Hepatocyte (in vitro differentiated cells): ENCODE measurements around the gene CDK7. TPM values are rescaled to one million over a fixed set of nuclear protein-coding genes. Genes with fewer than 3 reads are reported as not detected.

Experiments
- DNase-seq: peaks from one replicate; pipeline ENCODE4 v3.0.0-alpha.2; 2016; ENCODE audit warnings: low spot score
- H2AFZ ChIP-seq: fragments of 200-600 bp; sonication (generic); 2 replicates; pipeline ENCODE4 v1.6.0; 2016; ENCODE audit warnings: antibody characterized with exemption, mild to moderate bottlenecking
- H3K27ac ChIP-seq: fragments of 200-600 bp; sonication (generic); 2 replicates; pipeline ENCODE4 v1.5.1; 2016; ENCODE audit warnings: mild to moderate bottlenecking
- H3K27me3 ChIP-seq: fragments of 200-600 bp; sonication (generic); 2 replicates; pipeline ENCODE4 v1.6.1; 2016
- H3K36me3 ChIP-seq: fragments of 200-600 bp; sonication (generic); replicated peaks from 2 replicates; pipeline ENCODE4 v1.5.1; 2016; ENCODE audit warnings: low read depth; ENCODE audit not compliant: insufficient read depth
- H3K4me1 ChIP-seq: fragments of 200-600 bp; sonication (generic); 2 replicates; pipeline ENCODE4 v1.5.1; 2016; ENCODE audit warnings: mild to moderate bottlenecking, moderate library complexity; ENCODE audit not compliant: insufficient read depth
- H3K4me2 ChIP-seq: fragments of 200-600 bp; sonication (generic); 2 replicates; pipeline ENCODE4 v1.6.0; 2016
- H3K4me3 ChIP-seq: fragments of 200-600 bp; sonication (generic); 2 replicates; pipeline ENCODE4 v1.5.1; 2016; ENCODE audit warnings: mild to moderate bottlenecking
- H3K79me2 ChIP-seq: fragments of 200-600 bp; sonication (generic); 2 replicates; pipeline ENCODE4 v1.6.0; 2017; ENCODE audit warnings: mild to moderate bottlenecking
- H3K9me2 ChIP-seq: fragments of 200-600 bp; sonication (generic); replicated peaks from 2 replicates; pipeline ENCODE4 v1.6.0; 2017; ENCODE audit warnings: mild to moderate bottlenecking; ENCODE audit not compliant: insufficient read depth
- H3K9me3 ChIP-seq: fragments of 200-600 bp; sonication (generic); 2 replicates; pipeline ENCODE4 v1.5.1; 2016; ENCODE audit warnings: low read depth, mild to moderate bottlenecking
- H4K20me1 ChIP-seq: fragments of 200-600 bp; sonication (generic); 2 replicates; pipeline ENCODE4 v1.6.0; 2016; ENCODE audit warnings: mild to moderate bottlenecking; ENCODE audit not compliant: insufficient read depth, poor library complexity, severe bottlenecking
- EZH2 ChIP-seq: fragments of 200-600 bp; sonication (generic); IDR thresholded peaks from 2 replicates; pipeline ENCODE4 v1.6.1; 2016; ENCODE audit warnings: antibody characterized with exemption, mild to moderate bottlenecking, borderline replicate concordance
- EZH2phosphoT487 ChIP-seq: fragments of 200-600 bp; sonication (generic); IDR thresholded peaks from one replicate; pipeline ENCODE4 v1.6.1; 2018; ENCODE audit warnings: antibody characterized with exemption, mild to moderate bottlenecking, low read depth, moderate library complexity; ENCODE audit not compliant: unreplicated experiment, severe bottlenecking
- WGBS: methylation state at CpG from one replicate; pipeline ENCODE4 v1.1.6; 2016; ENCODE audit warnings: low lambda C conversion rate; ENCODE audit errors: missing lambda C conversion rate; 5-methylcytosine and 5-hydroxymethylcytosine counted together
- polyA plus RNA-seq: library from polyadenylated mRNA; unstranded; fragments of >200 nt; fragmentation: Nextera tagmentation; extraction: Ambion mirVana; gene quantifications from 2 replicates; pipeline ENCODE4 v1.2.1, GENCODE V29; 2016
- total RNA-seq: library from RNA; depleted of rRNA; stranded (reverse); fragments of >200 nt; gene quantifications from 2 replicates; pipeline ENCODE4 v1.2.3, GENCODE V29; 2014
- TF ChIP-seq, protein P1 (sequence below): fragments of 200-600 bp; sonication (generic); IDR thresholded peaks from 2 replicates; pipeline ENCODE4 v1.5.1; 2016; ENCODE audit warnings: antibody characterized with exemption, mild to moderate bottlenecking; ENCODE audit not compliant: poor library complexity

Gene CDK7
- total and polyA plus RNA-seq, 2 experiments from 2014 or later = 36.4 to 41.1 TPM

DNA sequence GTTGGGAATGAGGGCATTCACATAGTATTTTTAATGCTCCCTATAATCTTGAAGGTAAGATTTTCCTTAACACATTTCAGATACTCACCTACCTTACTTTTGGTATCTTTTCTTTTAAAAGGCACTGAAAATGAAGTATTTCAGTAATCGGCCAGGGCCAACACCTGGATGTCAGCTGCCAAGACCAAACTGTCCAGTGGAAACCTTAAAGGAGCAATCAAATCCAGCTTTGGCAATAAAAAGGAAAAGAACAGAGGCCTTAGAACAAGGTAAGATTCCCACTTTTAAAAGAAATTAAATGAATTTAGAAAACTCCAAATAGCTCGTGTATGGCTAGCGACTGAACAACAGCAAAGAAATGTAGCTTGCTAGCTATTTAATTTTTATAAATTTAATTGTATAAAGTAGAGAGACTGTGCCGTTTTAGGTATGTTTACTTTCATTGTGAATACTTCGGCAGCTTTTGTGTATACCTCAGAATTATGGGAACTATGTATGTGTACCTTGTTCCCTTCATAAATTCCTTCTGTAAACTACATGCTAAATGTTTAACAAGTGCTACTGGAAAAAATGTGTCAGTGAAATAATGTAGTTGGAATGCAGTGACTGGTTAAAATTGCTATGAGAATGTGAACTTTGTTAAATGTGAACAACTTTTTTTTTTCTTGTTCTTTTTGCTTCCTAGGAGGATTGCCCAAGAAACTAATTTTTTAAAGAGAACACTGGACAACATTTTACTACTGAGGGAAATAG lies 41.9 kb downstream of the CDK7 start:
- peak overlapping the region; percentile 14 for H3K4me2 ChIP-seq
- no peaks in the 10 kb centered on the region for H3K4me1 ChIP-seq
- no peaks in the 10 kb centered on the region for H3K79me2 ChIP-seq
- no peak overlapping the region for H2AFZ ChIP-seq
- TF ChIP-seq, protein P1, sequence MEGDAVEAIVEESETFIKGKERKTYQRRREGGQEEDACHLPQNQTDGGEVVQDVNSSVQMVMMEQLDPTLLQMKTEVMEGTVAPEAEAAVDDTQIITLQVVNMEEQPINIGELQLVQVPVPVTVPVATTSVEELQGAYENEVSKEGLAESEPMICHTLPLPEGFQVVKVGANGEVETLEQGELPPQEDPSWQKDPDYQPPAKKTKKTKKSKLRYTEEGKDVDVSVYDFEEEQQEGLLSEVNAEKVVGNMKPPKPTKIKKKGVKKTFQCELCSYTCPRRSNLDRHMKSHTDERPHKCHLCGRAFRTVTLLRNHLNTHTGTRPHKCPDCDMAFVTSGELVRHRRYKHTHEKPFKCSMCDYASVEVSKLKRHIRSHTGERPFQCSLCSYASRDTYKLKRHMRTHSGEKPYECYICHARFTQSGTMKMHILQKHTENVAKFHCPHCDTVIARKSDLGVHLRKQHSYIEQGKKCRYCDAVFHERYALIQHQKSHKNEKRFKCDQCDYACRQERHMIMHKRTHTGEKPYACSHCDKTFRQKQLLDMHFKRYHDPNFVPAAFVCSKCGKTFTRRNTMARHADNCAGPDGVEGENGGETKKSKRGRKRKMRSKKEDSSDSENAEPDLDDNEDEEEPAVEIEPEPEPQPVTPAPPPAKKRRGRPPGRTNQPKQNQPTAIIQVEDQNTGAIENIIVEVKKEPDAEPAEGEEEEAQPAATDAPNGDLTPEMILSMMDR = no peak
- no peak for TF ChIP-seq EZH2phosphoT487
- TF ChIP-seq EZH2 = no peak
- H3K27me3 ChIP-seq = no peaks in the 10 kb centered on the region
- WGBS = 61% methylated on average over 5 of the region's 5 CpGs
- H4K20me1 ChIP-seq = no peaks in the 10 kb centered on the region
- H3K27ac ChIP-seq = peak overlapping the region; percentile 76
- no peaks in the 10 kb centered on the region for H3K9me2 ChIP-seq
- H3K9me3 ChIP-seq = no peaks in the 10 kb centered on the region
- H3K36me3 ChIP-seq = no peaks in the 10 kb centered on the region
- DNase-seq = peak; percentile 44
- no peak overlapping the region for H3K4me3 ChIP-seq

DNA sequence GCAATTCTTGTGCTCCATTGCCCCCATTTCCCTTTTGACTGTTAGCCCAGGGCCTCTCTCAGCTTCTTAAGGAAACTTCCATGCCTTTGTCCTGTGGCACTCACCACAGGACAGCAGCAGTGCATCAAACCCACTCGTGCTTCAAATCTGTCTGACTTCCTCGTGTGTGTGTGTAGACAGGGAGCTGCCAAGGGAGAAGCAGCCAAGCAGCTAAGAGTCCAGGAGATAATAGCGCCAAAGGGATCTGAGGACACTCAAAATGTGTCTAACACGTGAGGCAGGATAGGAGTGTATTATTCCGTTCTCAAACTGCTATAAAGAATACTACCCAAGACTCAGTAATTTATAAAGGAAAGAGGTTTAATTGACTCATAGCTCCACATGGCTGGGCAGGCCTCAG lies 44.8 kb downstream of the CDK7 start:
- Histone ChIP-seq H3K4me2 (no peak overlapping the region), H3K36me3 (no peaks in the 10 kb centered on the region)

DNA sequence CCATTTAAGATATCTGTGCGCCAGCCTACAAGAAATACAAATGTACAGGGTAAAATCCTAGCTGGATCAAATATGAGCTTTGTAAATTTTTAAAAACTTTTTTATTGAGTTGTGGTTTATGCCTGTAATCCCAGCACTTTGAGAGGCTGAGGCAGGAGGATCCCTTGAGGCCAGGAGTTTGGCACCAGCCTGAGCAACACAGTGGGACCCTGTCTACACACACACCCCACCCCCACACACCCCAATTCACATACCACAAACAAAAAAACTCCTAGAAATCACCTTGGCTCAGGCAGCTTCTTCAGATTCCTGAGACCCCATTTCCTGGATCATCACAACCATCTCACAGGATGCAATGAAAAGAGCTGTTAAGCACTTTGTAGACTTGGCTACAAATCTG lies 46.4 kb downstream of the CDK7 start:
- Histone ChIP-seq H4K20me1 (no peaks in the 10 kb centered on the region), H3K36me3 (no peaks in the 10 kb centered on the region), H3K79me2 (no peaks in the 10 kb centered on the region), H3K27me3 (no peaks in the 10 kb centered on the region), H2AFZ (no peak overlapping the region), H3K9me3 (no peaks in the 10 kb centered on the region), H3K9me2 (no peaks in the 10 kb centered on the region), H3K4me2 (no peak overlapping the region), H3K27ac (no peak overlapping the region), H3K4me1 (no peaks in the 10 kb centered on the region), H3K4me3 (no peak overlapping the region)
- TF ChIP-seq EZH2 (no peak), EZH2phosphoT487 (no peak)
- TF ChIP-seq, protein P1 = no peak
- WGBS = 96% methylated on average over 1 of the region's 1 CpG
- DNase-seq = no peak

More for the DNA sequence above, 44.8 kb downstream of the CDK7 start:
- no peaks in the 10 kb centered on the region for H3K79me2 ChIP-seq
- H3K27me3 ChIP-seq = no peaks in the 10 kb centered on the region
- no peaks in the 10 kb centered on the region for H3K4me1 ChIP-seq
- H3K27ac ChIP-seq = no peak overlapping the region
- DNase-seq = no peak
- H4K20me1 ChIP-seq = no peaks in the 10 kb centered on the region
- H2AFZ ChIP-seq = no peak overlapping the region
- H3K9me3 ChIP-seq = no peaks in the 10 kb centered on the region
- 95% methylated on average over 5 of the region's 5 CpGs for WGBS
- H3K9me2 ChIP-seq = no peaks in the 10 kb centered on the region
- H3K4me3 ChIP-seq = no peak overlapping the region
- TF ChIP-seq EZH2phosphoT487 = no peak
- TF ChIP-seq EZH2 = no peak
- TF ChIP-seq, protein P1 = no peak

DNA sequence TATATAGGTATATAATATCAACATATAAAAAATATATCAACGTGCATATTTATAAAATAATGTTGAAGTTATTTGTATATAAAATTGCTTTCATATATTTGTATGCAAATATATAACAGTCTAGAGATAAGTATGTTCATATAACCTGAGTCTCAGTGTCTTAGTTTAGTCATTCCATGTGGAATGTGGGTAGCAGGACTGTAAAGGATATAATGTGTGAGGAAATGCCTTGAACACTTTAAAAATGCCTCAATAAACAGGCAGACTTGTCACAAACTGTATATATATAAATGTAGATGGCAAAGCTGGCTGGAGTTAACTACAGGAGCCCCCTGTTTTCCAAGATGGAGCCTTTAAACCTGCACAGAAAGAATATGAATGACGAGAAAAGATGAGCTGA lies 49.5 kb downstream of the CDK7 start:
- H4K20me1 ChIP-seq = no peaks in the 10 kb centered on the region
- H3K79me2 ChIP-seq = no peaks in the 10 kb centered on the region
- H3K4me1 ChIP-seq = no peaks in the 10 kb centered on the region
- DNase-seq = no peak
- no peak overlapping the region for H3K4me3 ChIP-seq
- TF ChIP-seq EZH2phosphoT487 (no peak), EZH2 (no peak)
- H3K27me3 ChIP-seq = no peaks in the 10 kb centered on the region
- H3K36me3 ChIP-seq = no peaks in the 10 kb centered on the region
- H3K9me2 ChIP-seq = no peaks in the 10 kb centered on the region
- no peak overlapping the region for H3K4me2 ChIP-seq
- H3K27ac ChIP-seq = no peak overlapping the region
- H3K9me3 ChIP-seq = no peaks in the 10 kb centered on the region
- no peak overlapping the region for H2AFZ ChIP-seq
- 98% methylated on average over 2 of the region's 2 CpGs for WGBS
